ENCODE data around the gene CSNK2A3.

DNA sequence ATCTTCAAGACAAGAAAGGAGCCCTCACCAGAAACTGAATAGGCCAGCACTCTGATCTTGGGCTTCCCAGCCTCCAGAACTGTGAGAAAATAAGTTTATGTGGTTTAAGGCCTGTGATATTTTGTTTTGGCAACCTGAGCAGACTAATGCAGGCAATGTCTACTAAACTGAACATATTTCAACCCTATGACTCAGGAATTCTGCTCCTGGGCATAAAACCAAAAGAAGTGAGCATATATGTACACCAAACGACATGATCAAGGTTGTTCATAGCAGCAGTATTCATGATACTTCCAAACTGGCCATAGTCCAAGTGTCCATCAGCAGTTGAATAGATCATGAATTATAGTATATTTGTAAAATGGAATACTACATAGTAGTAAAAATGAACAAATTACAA lies 29.0 kb downstream of the CSNK2A3 start:
- TF ChIP-seq EZH2phosphoT487 (IDR thresholded peaks at IDR 0.05; ENCODE audit: borderline replicate concordance, low read depth, low read length), result no peak
- no peak for TF ChIP-seq CTCF (conservative IDR thresholded peaks at IDR 0.05; ENCODE audit: low read length)
